GM23338 (cell line): ENCODE results near the gene TTC3. TPM values are rescaled to one million over a fixed set of nuclear protein-coding genes. Genes with fewer than 3 reads are reported as not detected.

Experiments used
- ATAC-seq: fragments of 200-7000 bp; cut with Tn5 transposase; 3 replicates; pipeline ENCODE4 v1.9.1; 2020
- DNase-seq: peaks from one replicate; pipeline ENCODE4 v3.0.0-alpha.2; 2015; ENCODE audit warnings: low spot score
- H2AFZ ChIP-seq: fragments of 200-600 bp; sonication (generic); 2 replicates; pipeline ENCODE4 v1.8.0; 2016; ENCODE audit warnings: antibody characterized with exemption, mild to moderate bottlenecking, moderate library complexity
- H3F3A ChIP-seq: fragments of 200-600 bp; sonication (generic); replicated peaks from 2 replicates; pipeline ENCODE4 v1.8.0; 2017; ENCODE audit warnings: antibody characterized with exemption, mixed run types, low read depth
- H3K27ac ChIP-seq: fragments of 200-600 bp; sonication (generic); 2 replicates; pipeline ENCODE4 v1.6.1; 2016; ENCODE audit warnings: low read depth
- H3K27me3 ChIP-seq: fragments of 200-600 bp; sonication (generic); 2 replicates; pipeline ENCODE4 v1.8.0; 2016; ENCODE audit warnings: mild to moderate bottlenecking, mixed run types, moderate library complexity; ENCODE audit not compliant: insufficient read depth
- H3K36me3 ChIP-seq: fragments of 200-600 bp; sonication (generic); 2 replicates; pipeline ENCODE4 v1.8.0; 2016; ENCODE audit warnings: mild to moderate bottlenecking; ENCODE audit not compliant: insufficient read depth
- H3K4me1 ChIP-seq: fragments of 200-600 bp; sonication (generic); 2 replicates; pipeline ENCODE4 v1.8.0; 2016; ENCODE audit warnings: mild to moderate bottlenecking, moderate library complexity; ENCODE audit not compliant: insufficient read depth
- H3K4me2 ChIP-seq: fragments of 200-600 bp; sonication (generic); 2 replicates; pipeline ENCODE4 v1.7.1; 2017; ENCODE audit warnings: mixed run types
- H3K4me3 ChIP-seq: fragments of 200-600 bp; sonication (generic); 2 replicates; pipeline ENCODE4 v1.6.1; 2016; ENCODE audit warnings: mixed run types
- H3K79me2 ChIP-seq: fragments of 200-600 bp; sonication (generic); replicated peaks from 2 replicates; pipeline ENCODE4 v1.8.0; 2017; ENCODE audit warnings: mild to moderate bottlenecking; ENCODE audit not compliant: insufficient read depth
- H3K9me2 ChIP-seq: fragments of 200-600 bp; sonication (generic); 2 replicates; pipeline ENCODE4 v1.8.0; 2017; ENCODE audit not compliant: insufficient read depth
- H4K20me1 ChIP-seq: fragments of 200-600 bp; sonication (generic); replicated peaks from 2 replicates; pipeline ENCODE4 v1.8.0; 2017; ENCODE audit warnings: mild to moderate bottlenecking; ENCODE audit not compliant: insufficient read depth
- H3K27ac Mint-ChIP-seq: 2 replicates; pipeline ENCODE4 v1.8.0; 2020; ENCODE audit warnings: inconsistent platforms, mild to moderate bottlenecking, moderate library complexity, mixed read lengths
- H3K27me3 Mint-ChIP-seq: 3 replicates; pipeline ENCODE4 v1.8.0; 2022; ENCODE audit warnings: low read depth, mild to moderate bottlenecking, moderate library complexity, mixed read lengths, inconsistent platforms; ENCODE audit not compliant: insufficient read depth, poor library complexity
- H3K36me3 Mint-ChIP-seq: 3 replicates; pipeline ENCODE4 v1.8.0; 2021; ENCODE audit warnings: low read depth, mild to moderate bottlenecking, inconsistent platforms, moderate library complexity, mixed read lengths
- H3K4me1 Mint-ChIP-seq: 3 replicates; pipeline ENCODE4 v1.8.0; 2020; ENCODE audit warnings: mild to moderate bottlenecking, inconsistent platforms, mixed read lengths
- H3K4me3 Mint-ChIP-seq: 3 replicates; pipeline ENCODE4 v1.8.0; 2021; ENCODE audit warnings: moderate library complexity, mild to moderate bottlenecking, inconsistent platforms, mixed read lengths
- H3K9me3 Mint-ChIP-seq: 3 replicates; pipeline ENCODE4 v1.8.0; 2020; ENCODE audit warnings: moderate library complexity, mild to moderate bottlenecking, inconsistent platforms, mixed read lengths
- CREB1 ChIP-seq: fragments of 250-450 bp; sonication (Bioruptor Pico); IDR thresholded peaks from 2 replicates; pipeline ENCODE4 v1.5.0; 2020; ENCODE audit warnings: low read depth, mild to moderate bottlenecking, moderate library complexity
- EZH2phosphoT487 ChIP-seq: fragments of 200-600 bp; sonication (generic); IDR thresholded peaks from one replicate; pipeline ENCODE4 v1.8.1; 2018; ENCODE audit warnings: antibody characterized with exemption; ENCODE audit not compliant: unreplicated experiment
- STAT1 ChIP-seq: IDR thresholded peaks from one replicate; pipeline ENCODE4 v1.6.1; 2016; ENCODE audit warnings: antibody characterized with exemption; ENCODE audit not compliant: unreplicated experiment
- ZNF114 ChIP-seq: fragments of 250-450 bp; sonication (Bioruptor Pico); IDR thresholded peaks from 2 replicates; pipeline ENCODE4 v1.5.0; 2020; ENCODE audit warnings: mild to moderate bottlenecking, moderate library complexity
- ZNF462 ChIP-seq: fragments of 250-450 bp; sonication (Bioruptor Pico); IDR thresholded peaks from 2 replicates; pipeline ENCODE4 v1.5.0; 2020; ENCODE audit warnings: mild to moderate bottlenecking, moderate library complexity
- polyA plus RNA-seq: library from polyadenylated mRNA; unstranded; fragments of >200 nt; fragmentation: Nextera tagmentation; extraction: Ambion mirVana; gene quantifications from 2 replicates; pipeline ENCODE4 v1.2.1, GENCODE V29; 2016
- total RNA-seq: library from RNA; depleted of rRNA; stranded (reverse); fragments of >200 nt; shearing (Covaris generic); gene quantifications from 2 replicates; pipeline ENCODE4 v1.2.3, GENCODE V29; 2014
- TF ChIP-seq, protein P1 (sequence below), 2 experiments: fragments of 200-600 bp in 1 of 2; sonication (generic) in 1 of 2; conservative IDR thresholded peaks; 2 replicates each; pipeline versions ENCODE4 v1.5.1 to v1.6.1; 2016 to 2017; ENCODE audit warnings: antibody characterized with exemption in 2 of 2, low read depth in 2 of 2, mild to moderate bottlenecking in 2 of 2, moderate library complexity in 1 of 2
- TF ChIP-seq, protein P2 (sequence below): IDR thresholded peaks from one replicate; pipeline ENCODE4 v1.6.1; 2018; ENCODE audit warnings: antibody characterized with exemption; ENCODE audit not compliant: unreplicated experiment

Gene TTC3
- total and polyA plus RNA-seq, 2 experiments from 2014 or later: 28.9 to 48.6 TPM

- Mint-ChIP-seq H3K4me1 (peaks cover 41% of the 10 kb centered on the region), H3K27me3 (peaks cover 2% of the 10 kb centered on the region), H3K36me3 (peaks cover 9% of the 10 kb centered on the region), H3K9me3 (no peaks in the 10 kb centered on the region), H3K4me3 (peak overlapping the region; percentile 27; the same call in 2 of the 3 replicates), H3K27ac (peak overlapping the region; percentile 45)
- 0 out of 2 replicates have a peak, but pooled peaks have one; percentile 16 for TF ChIP-seq ZNF462 (CRISPR knock-in tag)
- TF ChIP-seq STAT1: no peak
- DNase-seq (peak; percentile 60), ATAC-seq (peak; percentile 91)
- H3K36me3 ChIP-seq: no peaks in the 10 kb centered on the region; the same call in 1 of the 2 replicates
- no peaks in the 10 kb centered on the region for H3K27me3 ChIP-seq
- H3K27ac ChIP-seq: peak overlapping the region; percentile 70; the same call in 1 of the 2 replicates
- H4K20me1 ChIP-seq: peaks cover 4% of the 10 kb centered on the region
- no peaks in the 10 kb centered on the region for H3K9me2 ChIP-seq
- H3K4me3 ChIP-seq: no peak overlapping the region
- peaks cover 18% of the 10 kb centered on the region for H3K4me1 ChIP-seq
- H3K4me2 ChIP-seq: peak overlapping the region; percentile 24
- H2AFZ ChIP-seq: no peak overlapping the region
- no peaks in the 10 kb centered on the region for H3F3A ChIP-seq
- H3K79me2 ChIP-seq: peaks cover 100% of the 10 kb centered on the region
These were observed 172.1 kb downstream of the TTC3 start for GRCh38 chr21:37245151-37245550.

DNA sequence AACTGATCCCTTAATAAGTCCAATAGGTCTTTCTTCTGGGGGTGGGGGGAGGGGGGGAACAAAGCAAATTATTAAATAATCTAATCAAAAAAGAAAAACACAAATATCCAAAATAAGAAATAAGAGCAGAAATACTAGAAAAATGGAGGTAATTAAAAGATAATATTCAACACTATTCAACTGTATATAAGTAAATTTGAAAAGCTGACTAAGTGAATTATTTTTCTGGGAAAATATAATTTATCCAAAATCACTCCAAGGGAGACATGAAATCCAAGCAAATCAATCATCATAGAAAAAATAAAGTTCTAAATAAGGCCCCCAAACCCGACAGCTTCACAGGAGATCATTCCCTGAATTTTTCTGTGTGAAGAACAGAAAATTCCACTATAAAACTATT lies 175.2 kb downstream of the TTC3 start:
- H2AFZ ChIP-seq: no peak overlapping the region
- H3K4me3 Mint-ChIP-seq: no peak overlapping the region
- H3K27me3 ChIP-seq: no peaks in the 10 kb centered on the region
- no peak for DNase-seq
- H3K79me2 ChIP-seq: peaks cover 100% of the 10 kb centered on the region
- peaks cover 10% of the 10 kb centered on the region for H4K20me1 ChIP-seq
- H3K27ac ChIP-seq: no peak overlapping the region
- no peaks in the 10 kb centered on the region for H3F3A ChIP-seq
- H3K4me1 Mint-ChIP-seq: peaks cover 43% of the 10 kb centered on the region
- no peak for ATAC-seq
- H3K36me3 Mint-ChIP-seq: no peaks in the 10 kb centered on the region
- H3K4me1 ChIP-seq: peaks cover 21% of the 10 kb centered on the region
- no peak overlapping the region for H3K4me3 ChIP-seq
- peaks cover 2% of the 10 kb centered on the region for H3K27me3 Mint-ChIP-seq
- H3K9me3 Mint-ChIP-seq: no peaks in the 10 kb centered on the region
- no peaks in the 10 kb centered on the region for H3K9me2 ChIP-seq
- H3K27ac Mint-ChIP-seq: no peak overlapping the region
- TF ChIP-seq ZNF114: no peak
- TF ChIP-seq CREB1: no peak
- TF ChIP-seq EZH2phosphoT487: no peak
- TF ChIP-seq, protein P1, sequence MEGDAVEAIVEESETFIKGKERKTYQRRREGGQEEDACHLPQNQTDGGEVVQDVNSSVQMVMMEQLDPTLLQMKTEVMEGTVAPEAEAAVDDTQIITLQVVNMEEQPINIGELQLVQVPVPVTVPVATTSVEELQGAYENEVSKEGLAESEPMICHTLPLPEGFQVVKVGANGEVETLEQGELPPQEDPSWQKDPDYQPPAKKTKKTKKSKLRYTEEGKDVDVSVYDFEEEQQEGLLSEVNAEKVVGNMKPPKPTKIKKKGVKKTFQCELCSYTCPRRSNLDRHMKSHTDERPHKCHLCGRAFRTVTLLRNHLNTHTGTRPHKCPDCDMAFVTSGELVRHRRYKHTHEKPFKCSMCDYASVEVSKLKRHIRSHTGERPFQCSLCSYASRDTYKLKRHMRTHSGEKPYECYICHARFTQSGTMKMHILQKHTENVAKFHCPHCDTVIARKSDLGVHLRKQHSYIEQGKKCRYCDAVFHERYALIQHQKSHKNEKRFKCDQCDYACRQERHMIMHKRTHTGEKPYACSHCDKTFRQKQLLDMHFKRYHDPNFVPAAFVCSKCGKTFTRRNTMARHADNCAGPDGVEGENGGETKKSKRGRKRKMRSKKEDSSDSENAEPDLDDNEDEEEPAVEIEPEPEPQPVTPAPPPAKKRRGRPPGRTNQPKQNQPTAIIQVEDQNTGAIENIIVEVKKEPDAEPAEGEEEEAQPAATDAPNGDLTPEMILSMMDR (conservative IDR thresholded peaks at IDR 0.05; ENCODE audit: low read depth in 2 of 2): no peak
- TF ChIP-seq, protein P2, sequence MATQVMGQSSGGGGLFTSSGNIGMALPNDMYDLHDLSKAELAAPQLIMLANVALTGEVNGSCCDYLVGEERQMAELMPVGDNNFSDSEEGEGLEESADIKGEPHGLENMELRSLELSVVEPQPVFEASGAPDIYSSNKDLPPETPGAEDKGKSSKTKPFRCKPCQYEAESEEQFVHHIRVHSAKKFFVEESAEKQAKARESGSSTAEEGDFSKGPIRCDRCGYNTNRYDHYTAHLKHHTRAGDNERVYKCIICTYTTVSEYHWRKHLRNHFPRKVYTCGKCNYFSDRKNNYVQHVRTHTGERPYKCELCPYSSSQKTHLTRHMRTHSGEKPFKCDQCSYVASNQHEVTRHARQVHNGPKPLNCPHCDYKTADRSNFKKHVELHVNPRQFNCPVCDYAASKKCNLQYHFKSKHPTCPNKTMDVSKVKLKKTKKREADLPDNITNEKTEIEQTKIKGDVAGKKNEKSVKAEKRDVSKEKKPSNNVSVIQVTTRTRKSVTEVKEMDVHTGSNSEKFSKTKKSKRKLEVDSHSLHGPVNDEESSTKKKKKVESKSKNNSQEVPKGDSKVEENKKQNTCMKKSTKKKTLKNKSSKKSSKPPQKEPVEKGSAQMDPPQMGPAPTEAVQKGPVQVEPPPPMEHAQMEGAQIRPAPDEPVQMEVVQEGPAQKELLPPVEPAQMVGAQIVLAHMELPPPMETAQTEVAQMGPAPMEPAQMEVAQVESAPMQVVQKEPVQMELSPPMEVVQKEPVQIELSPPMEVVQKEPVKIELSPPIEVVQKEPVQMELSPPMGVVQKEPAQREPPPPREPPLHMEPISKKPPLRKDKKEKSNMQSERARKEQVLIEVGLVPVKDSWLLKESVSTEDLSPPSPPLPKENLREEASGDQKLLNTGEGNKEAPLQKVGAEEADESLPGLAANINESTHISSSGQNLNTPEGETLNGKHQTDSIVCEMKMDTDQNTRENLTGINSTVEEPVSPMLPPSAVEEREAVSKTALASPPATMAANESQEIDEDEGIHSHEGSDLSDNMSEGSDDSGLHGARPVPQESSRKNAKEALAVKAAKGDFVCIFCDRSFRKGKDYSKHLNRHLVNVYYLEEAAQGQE: no peak
- H3K4me2 ChIP-seq: no peak overlapping the region
- H3K36me3 ChIP-seq: no peaks in the 10 kb centered on the region
